ENCODE data around the gene IZUMO1. TPM values are rescaled to one million over a fixed set of nuclear protein-coding genes. Genes with fewer than 3 reads are reported as not detected.
A peak's percentile ranks its signal among the peaks of the same experiment; 100 is the strongest.

The IZUMO1 gene
- total and polyA plus RNA-seq, 10 donors: 0.26 to 5.3 (median 1.0) TPM; not detected in 1

- WGBS, 5 donors: 27 to 55% (median 33%) methylated on average over 12 to 16 of the region's 16 CpGs
- Histone ChIP-seq H3K36me3 (no peaks in the 10 kb centered on the region), H3K27me3 (replicated peaks in 1 of 7) (peaks cover 0 to 31% (median 0%) of the 10 kb centered on the region in 7 donors), H3K9me3 (no peaks in the 10 kb centered on the region), H3K4me3 (no peak overlapping the region), H3K4me1 (peaks cover 0 to 11% (median 0%) of the 10 kb centered on the region in 6 donors), H3K27ac (peak overlapping the region in 6 of 8 donors; percentile 16 to 72 (median 57))
- DNase-seq: no peak
- no peak for TF ChIP-seq POLR2A (IDR thresholded peaks at IDR 0.05)
- peak in 2 of 3 donors; percentile 40 to 45 for TF ChIP-seq POLR2AphosphoS5 (IDR thresholded peaks at IDR 0.05)
- intact Hi-C loops (cut with DNase I; ENCODE audit: low total_unique reads): no loop called here
Measured at GRCh38 chr19:48760504-48761205, 13.9 kb upstream of the IZUMO1 start.

- Histone ChIP-seq H3K9me3 (no peaks in the 10 kb centered on the region), H3K4me1 (peaks cover 4 to 27% (median 9%) of the 10 kb centered on the region in 6 donors), H3K36me3 (no peaks in the 10 kb centered on the region), H3K27ac (no peak overlapping the region), H3K4me3 (no peak overlapping the region), H3K27me3 (replicated peaks in 1 of 7) (peaks cover 0 to 49% (median 11%) of the 10 kb centered on the region in 7 donors)
- TF ChIP-seq CTCF (IDR thresholded peaks at IDR 0.05 in 8 of 11, conservative IDR thresholded peaks at IDR 0.05 in 3 of 11) (no peak), POLR2A (IDR thresholded peaks at IDR 0.05) (no peak), POLR2AphosphoS5 (IDR thresholded peaks at IDR 0.05) (no peak)
- intact Hi-C loops (cut with DNase I; ENCODE audit: low total_unique reads): no loop called here
- WGBS, 5 donors: 86 to 93% (median 89%) methylated on average over 14 of the region's 14 CpGs
- DNase-seq: no peak
Measured at GRCh38 chr19:48757741-48758144, 11.0 kb upstream of the IZUMO1 start.

GRCh38 chr19:48757089-48757675 lies 10.5 kb upstream of the IZUMO1 start:
- intact Hi-C loops (cut with DNase I; ENCODE audit: low total_unique reads): no loop called here
- TF ChIP-seq POLR2AphosphoS5 (IDR thresholded peaks at IDR 0.05) (no peak), CTCF (IDR thresholded peaks at IDR 0.05 in 8 of 11, conservative IDR thresholded peaks at IDR 0.05 in 3 of 11) (no peak), POLR2A (IDR thresholded peaks at IDR 0.05) (no peak)

GRCh38 chr19:48756686-48757085 lies 10.0 kb upstream of the IZUMO1 start:
- intact Hi-C loops (cut with DNase I; ENCODE audit: low total_unique reads): no loop called here
- peaks cover 10 to 37% (median 19%) of the 10 kb centered on the region in 6 donors for H3K4me1 ChIP-seq
- no peak overlapping the region for H3K27ac ChIP-seq
- no peak overlapping the region for H3K4me3 ChIP-seq
- WGBS, 5 donors: 66 to 89% (median 82%) methylated on average over 9 of the region's 9 CpGs
- TF ChIP-seq POLR2AphosphoS5 (IDR thresholded peaks at IDR 0.05) (no peak), POLR2A (IDR thresholded peaks at IDR 0.05) (no peak), CTCF (IDR thresholded peaks at IDR 0.05 in 8 of 11, conservative IDR thresholded peaks at IDR 0.05 in 3 of 11) (no peak)
- no peaks in the 10 kb centered on the region for H3K9me3 ChIP-seq
- peaks cover 0 to 58% (median 21%) of the 10 kb centered on the region in 7 donors for H3K27me3 ChIP-seq (replicated peaks in 1 of 7)
- no peak for DNase-seq
- H3K36me3 ChIP-seq: no peaks in the 10 kb centered on the region

More at GRCh38 chr19:48757089-48757675, 10.5 kb upstream of the IZUMO1 start:
- H3K9me3 ChIP-seq: no peaks in the 10 kb centered on the region
- peaks cover 10 to 32% (median 15%) of the 10 kb centered on the region in 6 donors for H3K4me1 ChIP-seq
- no peak overlapping the region for H3K27ac ChIP-seq
- peaks cover 0 to 53% (median 17%) of the 10 kb centered on the region in 7 donors for H3K27me3 ChIP-seq (replicated peaks in 1 of 7)
- DNase-seq: no peak
- no peaks in the 10 kb centered on the region for H3K36me3 ChIP-seq
- WGBS, 5 donors: 79 to 89% (median 83%) methylated on average over 11 to 12 of the region's 12 CpGs
- H3K4me3 ChIP-seq: no peak overlapping the region
